H9 (cell line): ENCODE results near the gene VPREB3. TPM values are rescaled to one million over a fixed set of nuclear protein-coding genes. Genes with fewer than 3 reads are reported as not detected.

Source experiments
- DNase-seq: peaks from one replicate; pipeline ENCODE4 v3.0.0-alpha.2; 2017
- H2AFZ ChIP-seq: one replicate; pipeline ENCODE4 v1.6.1; 2013; ENCODE audit warnings: mild to moderate bottlenecking, low read length, control low read depth, moderate library complexity
- H2AK5ac ChIP-seq: 2 replicates; pipeline ENCODE4 v1.6.1; 2013; ENCODE audit warnings: low read length, control low read depth, mixed read lengths; ENCODE audit not compliant: insufficient read length
- H2BK120ac ChIP-seq: one replicate; pipeline ENCODE4 v1.6.1; 2013; ENCODE audit warnings: low read depth, mild to moderate bottlenecking, low read length, control low read depth, inconsistent platforms; ENCODE audit not compliant: poor library complexity, severe bottlenecking
- H2BK12ac ChIP-seq: 2 replicates; pipeline ENCODE4 v1.6.1; 2013; ENCODE audit warnings: low read length, control low read depth, mixed read lengths, low read depth; ENCODE audit not compliant: insufficient read length
- H2BK15ac ChIP-seq: 2 replicates; pipeline ENCODE4 v1.6.1; 2013; ENCODE audit warnings: low read depth, low read length, control low read depth
- H2BK20ac ChIP-seq: one replicate; pipeline ENCODE4 v1.6.1; 2013; ENCODE audit warnings: low read depth, mild to moderate bottlenecking, low read length, control low read depth, inconsistent platforms; ENCODE audit not compliant: poor library complexity, severe bottlenecking
- H2BK5ac ChIP-seq: 2 replicates; pipeline ENCODE4 v1.6.1; 2013; ENCODE audit warnings: low read length, control low read depth, mixed read lengths; ENCODE audit not compliant: insufficient read length
- H3K14ac ChIP-seq: 2 replicates; pipeline ENCODE4 v1.6.1; 2013; ENCODE audit warnings: low read length, control low read depth; ENCODE audit not compliant: insufficient read depth
- H3K18ac ChIP-seq: 2 replicates; pipeline ENCODE4 v1.6.1; 2013; ENCODE audit warnings: low read depth, mild to moderate bottlenecking, mixed read lengths, low read length, control low read depth; ENCODE audit not compliant: insufficient read length
- H3K23ac ChIP-seq: 2 replicates; pipeline ENCODE4 v1.6.1; 2013; ENCODE audit warnings: low read length, control low read depth, mixed read lengths, low read depth; ENCODE audit not compliant: insufficient read length
- H3K23me2 ChIP-seq: 2 replicates; pipeline ENCODE4 v1.6.1; 2013; ENCODE audit warnings: low read depth, mild to moderate bottlenecking, mixed read lengths, low read length, control low read depth; ENCODE audit not compliant: insufficient read length, poor library complexity, severe bottlenecking
- H3K27ac ChIP-seq: 2 replicates; pipeline ENCODE4 v1.5.1; 2013; ENCODE audit warnings: low read length, control low read depth, mixed read lengths, low read depth; ENCODE audit not compliant: insufficient read length
- H3K27me3 ChIP-seq: 2 replicates; pipeline ENCODE4 v1.6.1; 2013; ENCODE audit warnings: low read length, control low read depth, inconsistent platforms; ENCODE audit not compliant: insufficient read depth
- H3K4ac ChIP-seq: 2 replicates; pipeline ENCODE4 v1.6.1; 2013; ENCODE audit warnings: low read depth, mild to moderate bottlenecking, control low read depth, inconsistent platforms, low read length, moderate library complexity
- H3K4me1 ChIP-seq: 2 replicates; pipeline ENCODE4 v1.6.1; 2013; ENCODE audit warnings: low read length, control low read depth, inconsistent platforms; ENCODE audit not compliant: insufficient read depth
- H3K4me2 ChIP-seq: 2 replicates; pipeline ENCODE4 v1.6.1; 2013; ENCODE audit warnings: low read length, control low read depth, mixed read lengths; ENCODE audit not compliant: insufficient read length, insufficient read depth
- H3K56ac ChIP-seq: 2 replicates; pipeline ENCODE4 v1.6.1; 2013; ENCODE audit warnings: low read depth, mild to moderate bottlenecking, mixed read lengths, low read length, control low read depth; ENCODE audit not compliant: insufficient read length
- H3K79me1 ChIP-seq: 2 replicates; pipeline ENCODE4 v1.6.1; 2013; ENCODE audit warnings: low read depth, mild to moderate bottlenecking, moderate library complexity, low read length, control low read depth, inconsistent platforms; ENCODE audit not compliant: insufficient read depth, poor library complexity, severe bottlenecking
- H3K79me2 ChIP-seq: 2 replicates; pipeline ENCODE4 v1.6.1; 2013; ENCODE audit warnings: low read length, control low read depth, inconsistent platforms; ENCODE audit not compliant: insufficient read depth
- H3K9ac ChIP-seq: 2 replicates; pipeline ENCODE4 v1.6.1; 2013; ENCODE audit warnings: low read length, control low read depth, mixed read lengths; ENCODE audit not compliant: insufficient read length; ENCODE audit errors: extremely low read depth
- H3K9me3 ChIP-seq: one replicate; pipeline ENCODE4 v1.6.1; 2013; ENCODE audit warnings: low read depth, low read length, inconsistent platforms; ENCODE audit not compliant: control insufficient read depth
- H3T11ph ChIP-seq: one replicate; pipeline ENCODE4 v1.6.1; 2013; ENCODE audit warnings: mild to moderate bottlenecking, low read length, control low read depth, inconsistent platforms
- H4K20me1 ChIP-seq: one replicate; pipeline ENCODE4 v1.6.1; 2013; ENCODE audit not compliant: control insufficient read depth, insufficient read length, insufficient read depth
- H4K5ac ChIP-seq: 2 replicates; pipeline ENCODE4 v1.6.1; 2013; ENCODE audit warnings: low read depth, mild to moderate bottlenecking, mixed read lengths, low read length, control low read depth; ENCODE audit not compliant: insufficient read length
- H4K8ac ChIP-seq: replicated peaks from 2 replicates; pipeline ENCODE4 v1.6.1; 2013; ENCODE audit warnings: low read length, control low read depth, mixed read lengths, low read depth; ENCODE audit not compliant: insufficient read length
- H4K91ac ChIP-seq: 2 replicates; pipeline ENCODE4 v1.6.1; 2013; ENCODE audit warnings: low read depth, mild to moderate bottlenecking, moderate library complexity, mixed read lengths, low read length, control low read depth; ENCODE audit not compliant: insufficient read length
- H3K27ac Mint-ChIP-seq, 3 experiments: 2 replicates in 2 of 3; 3 replicates in 1 of 3; pipeline ENCODE4 v1.8.0; 2020 to 2021; ENCODE audit warnings: mixed read lengths in 3 of 3, mild to moderate bottlenecking in 1 of 3, moderate library complexity in 1 of 3
- H3K27me3 Mint-ChIP-seq: 2 replicates; pipeline ENCODE4 v1.8.0; 2021; ENCODE audit warnings: low read depth, mild to moderate bottlenecking, moderate library complexity, mixed read lengths
- H3K36me3 Mint-ChIP-seq, 3 experiments: 2 replicates in 2 of 3; 3 replicates in 1 of 3; pipeline ENCODE4 v1.8.0; 2020 to 2021; ENCODE audit warnings: low read depth in 3 of 3, mixed read lengths in 3 of 3; ENCODE audit not compliant: insufficient read depth in 1 of 3
- H3K4me1 Mint-ChIP-seq, 2 experiments: 2 replicates each; pipeline ENCODE4 v1.8.0; 2020; ENCODE audit warnings: mixed read lengths in 2 of 2
- H3K4me3 Mint-ChIP-seq, 2 experiments: 2 replicates in 1 of 2; 3 replicates in 1 of 2; pipeline ENCODE4 v1.8.0; 2020 to 2021; ENCODE audit warnings: mild to moderate bottlenecking in 2 of 2, mixed read lengths in 2 of 2, moderate library complexity in 1 of 2
- H3K9me3 Mint-ChIP-seq, 2 experiments: 2 replicates in 1 of 2; 3 replicates in 1 of 2; pipeline ENCODE4 v1.8.0; 2020; ENCODE audit warnings: mild to moderate bottlenecking in 2 of 2, mixed read lengths in 2 of 2, moderate library complexity in 1 of 2
- WGBS: extraction: QIAGEN DNeasy Blood & Tissue Kit; methylation state at CpG from one replicate; pipeline ENCODE4 v1.1.7; 2013; ENCODE audit warnings: missing lambda C conversion rate, low lambda C conversion rate, mixed read lengths; ENCODE audit not compliant: insufficient read length; ENCODE audit errors: extremely low coverage; 5-methylcytosine and 5-hydroxymethylcytosine counted together
- total RNA-seq: library from RNA; stranded (reverse); gene quantifications from 2 replicates; pipeline ENCODE4 v1.2.1, GENCODE V29; 2021
- TF ChIP-seq, protein P1 (sequence below): fragments of 200-600 bp; sonication (generic); conservative IDR thresholded peaks from 3 replicates; pipeline ENCODE4 v1.8.0; 2021; ENCODE audit warnings: antibody characterized with exemption, mild to moderate bottlenecking

The VPREB3 gene
- total RNA-seq, 1 experiment from 2014 or later = 0.50 TPM

DNA sequence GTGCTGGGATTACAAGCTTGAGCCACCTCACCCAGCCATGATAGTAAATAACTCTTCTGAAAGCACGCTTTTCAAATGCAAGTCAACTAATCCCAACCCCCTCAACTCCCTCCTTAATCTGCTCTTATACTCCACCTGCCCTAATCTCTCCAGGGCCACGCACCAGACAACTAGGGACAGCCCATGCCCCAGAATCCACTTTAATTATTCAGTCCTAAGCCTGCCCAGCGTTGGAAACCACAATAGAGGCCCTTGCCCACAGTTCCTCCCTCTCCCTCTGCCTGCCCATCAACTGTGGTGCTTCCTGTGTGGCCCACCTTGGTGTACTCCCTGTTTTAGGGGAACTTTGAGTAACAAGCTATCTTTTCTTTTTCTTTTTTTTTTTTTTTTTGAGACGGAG, 2.7 kb upstream of the VPREB3 start:
- Histone ChIP-seq H3K79me1 (no peaks in the 10 kb centered on the region), H3K23me2 (no peaks in the 10 kb centered on the region), H3K23ac (no peak overlapping the region), H3K14ac (no peak overlapping the region), H2BK120ac (no peak overlapping the region), H3K4me2 (no peak overlapping the region), H3K18ac (no peak overlapping the region), H2AK5ac (no peak overlapping the region), H4K8ac (no peak overlapping the region), H3K9ac (no peak overlapping the region), H3K9me3 (no peaks in the 10 kb centered on the region), H2BK15ac (no peak overlapping the region), H4K20me1 (no peaks in the 10 kb centered on the region), H2AFZ (no peak overlapping the region), H3T11ph (no peak overlapping the region), H4K5ac (no peak overlapping the region), H3K27me3 (no peaks in the 10 kb centered on the region), H2BK20ac (no peak overlapping the region), H4K91ac (no peak overlapping the region), H3K4ac (no peak overlapping the region), H2BK5ac (no peak overlapping the region), H3K56ac (no peak overlapping the region), H3K79me2 (no peaks in the 10 kb centered on the region), H2BK12ac (no peak overlapping the region), H3K27ac (no peak overlapping the region), H3K4me1 (no peaks in the 10 kb centered on the region; the same call in 1 of the 2 replicates)
- Mint-ChIP-seq H3K4me1 (peaks cover 6 to 31% of the 10 kb centered on the region in 2 experiments), H3K27ac (peak overlapping the region in 2 of 3 experiments; percentile 18 to 71; a peak in 2 of 7 replicates), H3K36me3 (no peaks in the 10 kb centered on the region), H3K27me3 (peaks cover 24% of the 10 kb centered on the region), H3K4me3 (no peak overlapping the region; a peak in 1 of 5 replicates), H3K9me3 (no peaks in the 10 kb centered on the region; a peak in 1 of 5 replicates)
- DNase-seq = no peak
- TF ChIP-seq, protein P1, sequence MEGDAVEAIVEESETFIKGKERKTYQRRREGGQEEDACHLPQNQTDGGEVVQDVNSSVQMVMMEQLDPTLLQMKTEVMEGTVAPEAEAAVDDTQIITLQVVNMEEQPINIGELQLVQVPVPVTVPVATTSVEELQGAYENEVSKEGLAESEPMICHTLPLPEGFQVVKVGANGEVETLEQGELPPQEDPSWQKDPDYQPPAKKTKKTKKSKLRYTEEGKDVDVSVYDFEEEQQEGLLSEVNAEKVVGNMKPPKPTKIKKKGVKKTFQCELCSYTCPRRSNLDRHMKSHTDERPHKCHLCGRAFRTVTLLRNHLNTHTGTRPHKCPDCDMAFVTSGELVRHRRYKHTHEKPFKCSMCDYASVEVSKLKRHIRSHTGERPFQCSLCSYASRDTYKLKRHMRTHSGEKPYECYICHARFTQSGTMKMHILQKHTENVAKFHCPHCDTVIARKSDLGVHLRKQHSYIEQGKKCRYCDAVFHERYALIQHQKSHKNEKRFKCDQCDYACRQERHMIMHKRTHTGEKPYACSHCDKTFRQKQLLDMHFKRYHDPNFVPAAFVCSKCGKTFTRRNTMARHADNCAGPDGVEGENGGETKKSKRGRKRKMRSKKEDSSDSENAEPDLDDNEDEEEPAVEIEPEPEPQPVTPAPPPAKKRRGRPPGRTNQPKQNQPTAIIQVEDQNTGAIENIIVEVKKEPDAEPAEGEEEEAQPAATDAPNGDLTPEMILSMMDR = no peak
- WGBS = no CpG with 5 or more reads among the region's 4 CpGs
